ENCODE measurements around the gene FOXP1.

The FOXP1 gene

GRCh38 chr3:71125738-71126137 is 457.8 kb downstream of the FOXP1 start:
- Histone ChIP-seq H3K4me1 (ENCODE audit: control insufficient read depth, insufficient read depth, low read length) (peaks cover 6% of the 10 kb centered on the region), H3K4me3 (ENCODE audit: low read length) (no peak overlapping the region), H3K27me3 (ENCODE audit: control insufficient read depth, insufficient read depth, low read length) (no peaks in the 10 kb centered on the region), H3K9ac (ENCODE audit: low read length) (no peak overlapping the region), H3K36me3 (ENCODE audit: control insufficient read depth, insufficient read depth, low read length) (no peaks in the 10 kb centered on the region), H3K9me3 (ENCODE audit: control insufficient read depth, low read length) (no peaks in the 10 kb centered on the region)

DNA sequence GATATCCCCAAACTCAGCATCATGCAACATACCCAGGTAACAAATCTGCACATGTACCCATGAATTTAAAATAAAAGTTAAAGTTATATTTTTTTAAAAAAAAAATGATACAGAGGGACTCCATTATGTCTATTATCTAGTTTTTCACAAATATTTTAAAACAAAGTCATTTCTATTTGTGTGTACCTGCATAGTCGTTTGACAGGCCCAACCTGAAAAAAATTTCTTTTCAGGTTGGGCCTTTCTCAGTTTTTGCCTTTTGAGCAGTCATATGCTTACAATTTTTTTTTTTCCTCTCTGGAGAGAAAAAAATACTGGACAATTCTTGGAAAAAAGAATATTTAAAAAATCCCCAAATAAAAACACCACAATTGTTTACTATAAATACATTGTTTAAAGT is 459.5 kb downstream of the FOXP1 start:
- no peak overlapping the region for H3K9ac ChIP-seq (ENCODE audit: low read length)
- H3K36me3 ChIP-seq (ENCODE audit: control insufficient read depth, insufficient read depth, low read length) = no peaks in the 10 kb centered on the region
- no peaks in the 10 kb centered on the region for H3K9me3 ChIP-seq (ENCODE audit: control insufficient read depth, low read length)
- no peaks in the 10 kb centered on the region for H3K27me3 ChIP-seq (ENCODE audit: control insufficient read depth, insufficient read depth, low read length)
- H3K4me3 ChIP-seq (ENCODE audit: low read length) = no peak overlapping the region
- H3K4me1 ChIP-seq (ENCODE audit: control insufficient read depth, insufficient read depth, low read length) = peaks cover 21% of the 10 kb centered on the region

- H3K4me1 ChIP-seq (ENCODE audit: control insufficient read depth, insufficient read depth, low read length) = peaks cover 32% of the 10 kb centered on the region
- no peak overlapping the region for H3K4me3 ChIP-seq (ENCODE audit: low read length)
- H3K9me3 ChIP-seq (ENCODE audit: control insufficient read depth, low read length) = no peaks in the 10 kb centered on the region
- H3K27me3 ChIP-seq (ENCODE audit: control insufficient read depth, insufficient read depth, low read length) = no peaks in the 10 kb centered on the region
- H3K9ac ChIP-seq (ENCODE audit: low read length) = no peak overlapping the region
- no peaks in the 10 kb centered on the region for H3K36me3 ChIP-seq (ENCODE audit: control insufficient read depth, insufficient read depth, low read length)
Observed at GRCh38 chr3:71122641-71123040, 460.9 kb downstream of the FOXP1 start.

- H3K27me3 ChIP-seq (ENCODE audit: control insufficient read depth, insufficient read depth, low read length) = no peaks in the 10 kb centered on the region
- peaks cover 32% of the 10 kb centered on the region for H3K4me1 ChIP-seq (ENCODE audit: control insufficient read depth, insufficient read depth, low read length)
- H3K36me3 ChIP-seq (ENCODE audit: control insufficient read depth, insufficient read depth, low read length) = no peaks in the 10 kb centered on the region
Observed at GRCh38 chr3:71121429-71122167, 461.9 kb downstream of the FOXP1 start.

GRCh38 chr3:71120012-71120411 is 463.5 kb downstream of the FOXP1 start:
- peaks cover 32% of the 10 kb centered on the region for H3K4me1 ChIP-seq (ENCODE audit: control insufficient read depth, insufficient read depth, low read length)

More at GRCh38 chr3:71121429-71122167, 461.9 kb downstream of the FOXP1 start:
- Histone ChIP-seq H3K9ac (ENCODE audit: low read length) (no peak overlapping the region), H3K9me3 (ENCODE audit: control insufficient read depth, low read length) (no peaks in the 10 kb centered on the region), H3K4me3 (ENCODE audit: low read length) (no peak overlapping the region)

GRCh38 chr3:71119171-71119570 is 464.4 kb downstream of the FOXP1 start:
- H3K9ac ChIP-seq (ENCODE audit: low read length) = no peak overlapping the region
- peaks cover 4% of the 10 kb centered on the region for H3K36me3 ChIP-seq (ENCODE audit: control insufficient read depth, insufficient read depth, low read length)
- peaks cover 32% of the 10 kb centered on the region for H3K4me1 ChIP-seq (ENCODE audit: control insufficient read depth, insufficient read depth, low read length)
- no peaks in the 10 kb centered on the region for H3K27me3 ChIP-seq (ENCODE audit: control insufficient read depth, insufficient read depth, low read length)
- H3K9me3 ChIP-seq (ENCODE audit: control insufficient read depth, low read length) = no peaks in the 10 kb centered on the region
- H3K4me3 ChIP-seq (ENCODE audit: low read length) = no peak overlapping the region

More at GRCh38 chr3:71120012-71120411, 463.5 kb downstream of the FOXP1 start:
- Histone ChIP-seq H3K9me3 (ENCODE audit: control insufficient read depth, low read length) (no peaks in the 10 kb centered on the region), H3K4me3 (ENCODE audit: low read length) (no peak overlapping the region), H3K27me3 (ENCODE audit: control insufficient read depth, insufficient read depth, low read length) (no peaks in the 10 kb centered on the region), H3K36me3 (ENCODE audit: control insufficient read depth, insufficient read depth, low read length) (no peaks in the 10 kb centered on the region), H3K9ac (ENCODE audit: low read length) (no peak overlapping the region)

GRCh38 chr3:71118436-71118835 is 465.1 kb downstream of the FOXP1 start:
- no peak overlapping the region for H3K4me3 ChIP-seq (ENCODE audit: low read length)
- peaks cover 4% of the 10 kb centered on the region for H3K36me3 ChIP-seq (ENCODE audit: control insufficient read depth, insufficient read depth, low read length)
- H3K27me3 ChIP-seq (ENCODE audit: control insufficient read depth, insufficient read depth, low read length) = no peaks in the 10 kb centered on the region
- no peaks in the 10 kb centered on the region for H3K9me3 ChIP-seq (ENCODE audit: control insufficient read depth, low read length)
- H3K4me1 ChIP-seq (ENCODE audit: control insufficient read depth, insufficient read depth, low read length) = peaks cover 32% of the 10 kb centered on the region
- H3K9ac ChIP-seq (ENCODE audit: low read length) = no peak overlapping the region

DNA sequence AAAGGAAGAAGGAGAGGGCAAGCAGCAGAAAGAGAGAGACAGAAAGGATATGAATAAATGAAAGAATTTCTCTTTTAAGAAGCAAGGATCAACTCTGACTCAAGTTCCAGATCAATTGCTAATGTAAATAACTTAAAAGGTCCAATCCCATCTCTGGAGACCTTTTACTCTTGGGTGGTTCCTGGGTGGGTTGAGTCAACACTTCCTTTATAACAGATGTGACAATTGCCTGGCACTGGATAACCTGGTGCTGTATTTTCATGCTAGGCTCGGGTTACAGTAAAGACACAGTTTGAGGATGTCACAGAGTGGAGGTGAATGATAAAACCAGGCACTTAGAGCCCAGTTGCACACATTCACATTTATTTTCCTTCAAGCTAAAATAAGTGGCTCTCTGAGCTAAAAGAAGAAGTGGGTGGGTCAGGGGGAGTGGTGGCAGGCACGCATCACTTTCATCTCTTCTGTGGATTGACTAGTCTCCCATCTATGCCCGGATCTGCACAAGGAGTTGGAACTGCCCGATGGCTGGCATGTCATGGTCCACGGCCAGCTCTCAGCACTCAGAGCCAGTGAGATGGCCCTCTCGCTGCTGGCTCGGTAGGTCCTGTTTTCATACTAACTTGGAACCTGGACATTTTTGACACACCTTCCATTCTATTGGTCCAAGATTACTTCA is 465.8 kb downstream of the FOXP1 start:
- no peaks in the 10 kb centered on the region for H3K9me3 ChIP-seq (ENCODE audit: control insufficient read depth, low read length)
- no peaks in the 10 kb centered on the region for H3K27me3 ChIP-seq (ENCODE audit: control insufficient read depth, insufficient read depth, low read length)
- no peak overlapping the region for H3K9ac ChIP-seq (ENCODE audit: low read length)
- no peak overlapping the region for H3K4me3 ChIP-seq (ENCODE audit: low read length)
- H3K36me3 ChIP-seq (ENCODE audit: control insufficient read depth, insufficient read depth, low read length) = peaks cover 4% of the 10 kb centered on the region
- peaks cover 32% of the 10 kb centered on the region for H3K4me1 ChIP-seq (ENCODE audit: control insufficient read depth, insufficient read depth, low read length)

DNA sequence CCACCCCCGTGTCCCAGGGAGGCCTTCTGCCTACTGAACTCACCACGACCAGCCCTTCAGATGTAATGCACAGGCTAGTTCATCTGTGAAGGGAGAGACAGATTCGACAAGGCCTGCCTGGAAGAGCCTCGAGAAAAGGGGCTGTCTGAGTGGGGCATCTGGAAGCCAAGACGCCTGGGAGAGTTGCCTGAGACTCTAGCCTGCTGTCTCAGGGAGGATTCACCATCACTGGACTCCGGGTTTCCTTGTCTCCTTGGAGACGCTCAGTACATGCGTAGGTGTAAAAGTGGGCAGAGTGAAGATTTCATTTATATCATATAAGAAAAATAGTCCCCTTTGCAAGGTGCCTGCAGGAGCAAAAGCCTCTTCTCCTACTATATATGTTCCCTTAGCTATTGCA is 468.9 kb downstream of the FOXP1 start:
- no peaks in the 10 kb centered on the region for H3K9me3 ChIP-seq (ENCODE audit: control insufficient read depth, low read length)
- H3K36me3 ChIP-seq (ENCODE audit: control insufficient read depth, insufficient read depth, low read length) = peaks cover 4% of the 10 kb centered on the region
- H3K27me3 ChIP-seq (ENCODE audit: control insufficient read depth, insufficient read depth, low read length) = no peaks in the 10 kb centered on the region
- no peak overlapping the region for H3K4me3 ChIP-seq (ENCODE audit: low read length)
- H3K4me1 ChIP-seq (ENCODE audit: control insufficient read depth, insufficient read depth, low read length) = peaks cover 22% of the 10 kb centered on the region
- no peak overlapping the region for H3K9ac ChIP-seq (ENCODE audit: low read length)

GRCh38 chr3:71112576-71112975 is 471.0 kb downstream of the FOXP1 start:
- Histone ChIP-seq H3K9ac (ENCODE audit: low read length) (no peak overlapping the region), H3K27me3 (ENCODE audit: control insufficient read depth, insufficient read depth, low read length) (no peaks in the 10 kb centered on the region)

GRCh38 chr3:71111784-71112440 is 471.6 kb downstream of the FOXP1 start:
- Histone ChIP-seq H3K36me3 (ENCODE audit: control insufficient read depth, insufficient read depth, low read length) (peaks cover 4% of the 10 kb centered on the region), H3K4me3 (ENCODE audit: low read length) (no peak overlapping the region), H3K9me3 (ENCODE audit: control insufficient read depth, low read length) (no peaks in the 10 kb centered on the region), H3K9ac (ENCODE audit: low read length) (no peak overlapping the region), H3K4me1 (ENCODE audit: control insufficient read depth, insufficient read depth, low read length) (peaks cover 18% of the 10 kb centered on the region), H3K27me3 (ENCODE audit: control insufficient read depth, insufficient read depth, low read length) (no peaks in the 10 kb centered on the region)

More at GRCh38 chr3:71112576-71112975, 471.0 kb downstream of the FOXP1 start:
- Histone ChIP-seq H3K4me1 (ENCODE audit: control insufficient read depth, insufficient read depth, low read length) (peaks cover 20% of the 10 kb centered on the region), H3K9me3 (ENCODE audit: control insufficient read depth, low read length) (no peaks in the 10 kb centered on the region), H3K4me3 (ENCODE audit: low read length) (no peak overlapping the region), H3K36me3 (ENCODE audit: control insufficient read depth, insufficient read depth, low read length) (peaks cover 4% of the 10 kb centered on the region)
